Stomach (tissue), 9 donors: ENCODE results near the gene D2HGDH. TPM values are rescaled to one million over a fixed set of nuclear protein-coding genes. Genes with fewer than 3 reads are reported as not detected.

Experiments
- DNase-seq, 2 donors: peaks; one replicate each; pipeline versions ENCODE4 v3.0.0 to v3.0.0-alpha.2; 2013 to 2019
- H3K27ac ChIP-seq, 5 donors: fragments of 200-600 bp in 4 of 5; sonication (generic) in 4 of 5; one replicate each; pipeline ENCODE4 v1.5.1; 2013 to 2019; ENCODE audit warnings: mild to moderate bottlenecking in 1 of 5, moderate library complexity in 1 of 5
- H3K27me3 ChIP-seq, 3 donors: fragments of 200-600 bp; sonication (generic); one replicate each; pipeline ENCODE4 v1.5.1; 2017 to 2019; ENCODE audit warnings: mixed run types in 1 of 3
- H3K36me3 ChIP-seq, 4 donors: fragments of 200-600 bp; sonication (generic); 1 replicate in 3 of 4; 2 replicates in 1 of 4; pipeline ENCODE4 v1.5.1; 2016 to 2019
- H3K4me1 ChIP-seq, 4 donors: fragments of 200-600 bp; sonication (generic); one replicate each; pipeline ENCODE4 v1.5.1; 2016 to 2019
- H3K4me3 ChIP-seq, 4 donors: fragments of 200-600 bp; sonication (generic) in 3 of 4; one replicate each; pipeline ENCODE4 v1.5.1; 2016 to 2019; ENCODE audit warnings: mild to moderate bottlenecking in 1 of 4
- H3K9me3 ChIP-seq, 4 donors: fragments of 200-600 bp; sonication (generic); one replicate each; pipeline ENCODE4 v1.5.1; 2016 to 2019
- CTCF ChIP-seq, 7 experiments: fragments of 450-650 bp in 4 of 7; fragments of 200-600 bp in 3 of 7; sonication (generic) in 3 of 7; IDR thresholded peaks; one replicate each; pipeline ENCODE4 v1.5.1; 2016 to 2019; ENCODE audit warnings: antibody characterized with exemption in 7 of 7, control low read depth in 2 of 7, mild to moderate bottlenecking in 1 of 7
- EP300 ChIP-seq: sonication (generic); formaldehyde crosslinking; IDR thresholded peaks from one replicate; pipeline ENCODE4 v1.6.1; 2017; ENCODE audit warnings: antibody characterized with exemption
- POLR2A ChIP-seq, 4 donors: fragments of 450-650 bp; IDR thresholded peaks; one replicate each; pipeline ENCODE4 v1.6.1; 2016; ENCODE audit warnings: antibody characterized with exemption in 4 of 4, control low read depth in 2 of 4, mild to moderate bottlenecking in 1 of 4, moderate library complexity in 1 of 4
- POLR2AphosphoS5 ChIP-seq, 3 donors: sonication (generic); formaldehyde crosslinking; IDR thresholded peaks; one replicate each; pipeline ENCODE4 v1.6.1; 2016; ENCODE audit warnings: antibody characterized with exemption in 3 of 3
- WGBS, 5 donors: extraction: QIAGEN DNeasy Blood & Tissue Kit in 3 of 5; methylation state at CpG; one replicate each; pipeline versions ENCODE4 v1.1.5 to v1.1.7; 2013 to 2018; 5-methylcytosine and 5-hydroxymethylcytosine counted together
- intact Hi-C: fragments of 100-400 bp; cut with DNase I; formaldehyde crosslinking; loops from one replicate; pipeline ENCODE4 v1.15.1; 2023; ENCODE audit warnings: low total_unique reads
- polyA plus RNA-seq, 3 donors: library from polyadenylated mRNA; stranded (reverse); fragments of 200-250 nt; gene quantifications; one replicate each; pipeline ENCODE4 v1.2.3, GENCODE V29; 2013
- total RNA-seq, 5 donors: library from RNA; depleted of rRNA; stranded (reverse); fragments of >200 nt; gene quantifications; one replicate each; pipeline versions ENCODE4 v1.1.0 to v1.2.3, GENCODE V29; 2014 to 2016
- donor health status: healthy with polysubstance abuse.
- donor health status: Bipolar disorder and iron deficiency.
- donor health status: healthy.

The D2HGDH gene
- total and polyA plus RNA-seq, 8 donors = 17.3 to 369 (median 27.9) TPM

GRCh38 chr2:241701399-241702154, 32.9 kb upstream of the D2HGDH start, which contains the start of gene ING5:
Gene ING5, plus strand, starts transcription at chr2:241702039. Its CDS starts 27 bp downstream, at chr2:241702066.
- no peak for TF ChIP-seq EP300
- TF ChIP-seq POLR2AphosphoS5 (IDR thresholded peaks at IDR 0.05) = peak; percentile 46 to 89 (median 82)
- TF ChIP-seq POLR2A (IDR thresholded peaks at IDR 0.05) = peak in 1 of 4 donors; percentile 13
- peak in 2 of 7 experiments; percentile 30 to 39 for TF ChIP-seq CTCF (IDR thresholded peaks at IDR 0.05)
- Histone ChIP-seq H3K36me3 (peaks cover 16 to 25% (median 23%) of the 10 kb centered on the region in 4 donors), H3K27ac (peak within 1 kb of the TSS; percentile 95 to 99 (median 97)), H3K9me3 (peaks cover 0 to 4% (median 0%) of the 10 kb centered on the region in 4 donors), H3K27me3 (no peaks in the 10 kb centered on the region), H3K4me3 (peak within 1 kb of the TSS; percentile 75 to 94 (median 90)), H3K4me1 (peaks cover 19 to 27% (median 23%) of the 10 kb centered on the region in 4 donors)
- 0 to 1% (median 0%) methylated on average over 2 to 96 of the region's 96 CpGs for WGBS, 5 donors
- DNase-seq = peak; percentile 98 to 99
- intact Hi-C loops = no loop called here

GRCh38 chr2:241702155-241703031, 32.0 kb upstream of the D2HGDH start:
- peak overlapping the region; percentile 75 to 94 (median 90) for H3K4me3 ChIP-seq
- intact Hi-C loops = no loop called here
- H3K9me3 ChIP-seq = peaks cover 0 to 4% (median 0%) of the 10 kb centered on the region in 4 donors

GRCh38 chr2:241703032-241703604, 31.3 kb upstream of the D2HGDH start:
- Histone ChIP-seq H3K4me1 (peaks cover 19 to 27% (median 23%) of the 10 kb centered on the region in 4 donors), H3K9me3 (peaks cover 0 to 4% (median 0%) of the 10 kb centered on the region in 4 donors), H3K27ac (peak overlapping the region; percentile 95 to 99 (median 97)), H3K36me3 (peaks cover 27 to 40% (median 39%) of the 10 kb centered on the region in 4 donors), H3K4me3 (peak overlapping the region; percentile 75 to 94 (median 90)), H3K27me3 (no peaks in the 10 kb centered on the region)
- whole genome bisulfite sequencing, 5 donors = 36 to 58% (median 44%) methylated on average over 7 to 11 of the region's 11 CpGs
- peak; percentile 30 to 50 for DNase-seq
- intact Hi-C loops = no loop called here
- TF ChIP-seq EP300 = no peak

More at GRCh38 chr2:241702155-241703031, 32.0 kb upstream of the D2HGDH start:
- peak in 3 of 7 experiments; percentile 5 to 30 (median 25) for TF ChIP-seq CTCF (IDR thresholded peaks at IDR 0.05)
- no peak for TF ChIP-seq EP300
- H3K27ac ChIP-seq = peak overlapping the region; percentile 95 to 99 (median 97)
- DNase-seq = peak; percentile 83 to 96
- peaks cover 19 to 27% (median 23%) of the 10 kb centered on the region in 4 donors for H3K4me1 ChIP-seq
- H3K36me3 ChIP-seq = peaks cover 23 to 33% (median 32%) of the 10 kb centered on the region in 4 donors
- H3K27me3 ChIP-seq = no peaks in the 10 kb centered on the region
- WGBS, 5 donors = 0 to 3% (median 1%) methylated on average over 10 to 98 of the region's 98 CpGs

- DNase-seq = no peak
- Histone ChIP-seq H3K27ac (no peak overlapping the region), H3K9me3 (peaks cover 0 to 4% (median 0%) of the 10 kb centered on the region in 4 donors), H3K36me3 (peaks cover 53 to 74% (median 73%) of the 10 kb centered on the region in 4 donors), H3K4me3 (no peak overlapping the region), H3K4me1 (peaks cover 9 to 15% (median 14%) of the 10 kb centered on the region in 4 donors), H3K27me3 (no peaks in the 10 kb centered on the region)
- no peak for TF ChIP-seq POLR2AphosphoS5 (IDR thresholded peaks at IDR 0.05)
- no peak for TF ChIP-seq EP300
- TF ChIP-seq POLR2A (IDR thresholded peaks at IDR 0.05) = no peak
- no peak for TF ChIP-seq CTCF (IDR thresholded peaks at IDR 0.05)
- intact Hi-C loops = no loop called here
- WGBS, 5 donors = 93 to 98% (median 97%) methylated on average over 6 of the region's 6 CpGs
Observed at GRCh38 chr2:241706537-241706936, 27.9 kb upstream of the D2HGDH start.
